ENCODE data around the gene PDC. TPM values are rescaled to one million over a fixed set of nuclear protein-coding genes. Genes with fewer than 3 reads are reported as not detected.

The PDC gene
- total RNA-seq, 1 experiment from 2014 or later: not detected

DNA sequence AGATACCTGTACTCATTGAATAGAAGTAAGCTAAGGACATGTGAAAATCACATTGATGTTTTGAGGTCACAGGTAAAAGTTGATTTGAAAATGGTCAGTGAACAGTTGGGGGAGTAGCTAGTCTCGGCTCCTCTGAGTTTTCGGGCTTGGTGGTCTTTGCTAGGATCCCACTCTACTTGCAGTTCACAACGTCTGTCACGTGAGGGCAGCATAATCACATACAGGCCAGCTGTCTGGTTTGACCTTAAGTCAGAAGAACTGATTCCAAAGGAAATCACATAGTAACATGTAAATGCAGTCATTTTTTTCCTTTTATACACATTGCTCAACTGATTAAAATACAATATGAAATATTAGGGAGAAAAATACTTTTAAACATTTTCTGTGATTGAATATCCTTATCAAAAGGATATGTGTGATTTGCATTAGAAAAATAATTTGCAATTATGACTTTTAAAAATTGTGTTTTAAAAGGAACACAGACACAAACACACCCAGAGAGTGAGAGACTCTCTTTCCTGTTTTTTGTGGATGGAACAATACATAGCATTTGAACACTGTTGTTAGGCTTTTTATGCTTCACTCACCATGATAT lies 21.8 kb upstream of the PDC start:
- no peaks in the 10 kb centered on the region for H3K79me2 ChIP-seq (ENCODE audit: low read depth)
- no peak overlapping the region for H3K4me3 ChIP-seq
- H3K27me3 ChIP-seq (ENCODE audit: insufficient read depth, low read depth): no peaks in the 10 kb centered on the region
- intact Hi-C loops (cut with micrococcal nuclease; ENCODE audit: unreplicated experiment): loop anchor here (1.0 to 5.0 kb wide), 5 partner anchors 78 to 504 kb away; no protein-coding TSS in a partner anchor
- no peaks in the 10 kb centered on the region for H3K9me2 ChIP-seq (ENCODE audit: insufficient read depth)
- no peak overlapping the region for H3K4me2 ChIP-seq
- no peaks in the 10 kb centered on the region for H4K20me1 ChIP-seq (ENCODE audit: insufficient read depth)
- no peaks in the 10 kb centered on the region for H3F3A ChIP-seq (ENCODE audit: insufficient read depth, low read depth)
- ChIA-PET CTCF (interaction anchor here (0.8 to 0.9 kb wide), 2 partner anchors 55 to 240 kb away, joined by 3 read pairs; no protein-coding TSS in a partner anchor), POLR2A (ENCODE audit: unreplicated experiment) (no interaction called here)
- no peaks in the 10 kb centered on the region for H3K4me1 ChIP-seq (replicated peaks; ENCODE audit: insufficient read depth)
- DNase-seq: peak; percentile 45 to 59
- H3K27ac ChIP-seq: no peak overlapping the region
- BruUV-seq (replicated peaks): no TSS peak
- no peak overlapping the region for H2AFZ ChIP-seq
- no peaks in the 10 kb centered on the region for H3K36me3 ChIP-seq (ENCODE audit: low read depth)
- TF ChIP-seq EZH2 (IDR thresholded peaks at IDR 0.05; ENCODE audit: low read depth): no peak
- TF ChIP-seq, protein P1, sequence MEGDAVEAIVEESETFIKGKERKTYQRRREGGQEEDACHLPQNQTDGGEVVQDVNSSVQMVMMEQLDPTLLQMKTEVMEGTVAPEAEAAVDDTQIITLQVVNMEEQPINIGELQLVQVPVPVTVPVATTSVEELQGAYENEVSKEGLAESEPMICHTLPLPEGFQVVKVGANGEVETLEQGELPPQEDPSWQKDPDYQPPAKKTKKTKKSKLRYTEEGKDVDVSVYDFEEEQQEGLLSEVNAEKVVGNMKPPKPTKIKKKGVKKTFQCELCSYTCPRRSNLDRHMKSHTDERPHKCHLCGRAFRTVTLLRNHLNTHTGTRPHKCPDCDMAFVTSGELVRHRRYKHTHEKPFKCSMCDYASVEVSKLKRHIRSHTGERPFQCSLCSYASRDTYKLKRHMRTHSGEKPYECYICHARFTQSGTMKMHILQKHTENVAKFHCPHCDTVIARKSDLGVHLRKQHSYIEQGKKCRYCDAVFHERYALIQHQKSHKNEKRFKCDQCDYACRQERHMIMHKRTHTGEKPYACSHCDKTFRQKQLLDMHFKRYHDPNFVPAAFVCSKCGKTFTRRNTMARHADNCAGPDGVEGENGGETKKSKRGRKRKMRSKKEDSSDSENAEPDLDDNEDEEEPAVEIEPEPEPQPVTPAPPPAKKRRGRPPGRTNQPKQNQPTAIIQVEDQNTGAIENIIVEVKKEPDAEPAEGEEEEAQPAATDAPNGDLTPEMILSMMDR (conservative IDR thresholded peaks at IDR 0.05): peak; percentile 93
- no peaks in the 10 kb centered on the region for H3K9me3 ChIP-seq (ENCODE audit: insufficient read depth, low read depth)

DNA sequence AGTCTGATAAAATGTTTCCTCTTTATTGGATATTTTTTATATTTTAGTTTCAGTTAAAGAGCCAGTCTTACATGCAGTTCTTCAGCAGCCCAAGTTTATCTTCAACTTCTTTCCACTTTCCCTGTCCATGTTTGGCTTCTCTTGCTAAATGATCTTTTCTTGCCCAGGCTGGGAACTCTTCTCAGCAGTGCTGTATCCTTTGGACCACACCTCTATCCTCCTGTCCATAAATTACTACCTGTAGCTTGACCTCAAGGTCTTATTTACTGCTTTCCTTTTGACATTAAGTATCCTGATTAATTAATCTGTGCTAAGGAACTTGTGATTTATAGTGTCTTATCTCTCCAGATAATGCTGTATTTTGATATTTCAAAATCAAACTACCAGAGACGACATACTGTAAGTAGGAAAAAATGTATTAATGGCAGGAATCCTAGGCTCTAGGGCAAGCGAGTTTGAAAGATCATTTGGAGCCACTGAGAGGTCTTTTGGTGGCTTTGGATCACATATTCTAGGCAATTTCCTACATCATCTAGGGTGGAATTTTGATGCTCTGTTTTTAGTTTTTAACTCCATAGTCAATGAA lies 20.5 kb upstream of the PDC start:
- Histone ChIP-seq H3K27ac (no peak overlapping the region), H3K79me2 (ENCODE audit: low read depth) (no peaks in the 10 kb centered on the region), H2AFZ (no peak overlapping the region), H3K4me1 (replicated peaks; ENCODE audit: insufficient read depth) (no peaks in the 10 kb centered on the region), H3K4me3 (no peak overlapping the region), H3K27me3 (ENCODE audit: insufficient read depth, low read depth) (no peaks in the 10 kb centered on the region), H4K20me1 (ENCODE audit: insufficient read depth) (no peaks in the 10 kb centered on the region), H3K4me2 (no peak overlapping the region), H3K9me2 (ENCODE audit: insufficient read depth) (no peaks in the 10 kb centered on the region), H3F3A (ENCODE audit: insufficient read depth, low read depth) (no peaks in the 10 kb centered on the region), H3K9me3 (ENCODE audit: insufficient read depth, low read depth) (no peaks in the 10 kb centered on the region), H3K36me3 (ENCODE audit: low read depth) (no peaks in the 10 kb centered on the region)
- ChIA-PET POLR2A (ENCODE audit: unreplicated experiment) (no interaction called here), CTCF (no interaction called here)
- intact Hi-C loops (cut with micrococcal nuclease; ENCODE audit: unreplicated experiment): loop anchor here (5.0 kb wide), 1 partner anchor 436 kb away; no protein-coding TSS in a partner anchor
- no peak for DNase-seq
- BruUV-seq (replicated peaks): no TSS peak
- no peak for TF ChIP-seq EZH2 (IDR thresholded peaks at IDR 0.05; ENCODE audit: low read depth)
- TF ChIP-seq, protein P1 (conservative IDR thresholded peaks at IDR 0.05): no peak

DNA sequence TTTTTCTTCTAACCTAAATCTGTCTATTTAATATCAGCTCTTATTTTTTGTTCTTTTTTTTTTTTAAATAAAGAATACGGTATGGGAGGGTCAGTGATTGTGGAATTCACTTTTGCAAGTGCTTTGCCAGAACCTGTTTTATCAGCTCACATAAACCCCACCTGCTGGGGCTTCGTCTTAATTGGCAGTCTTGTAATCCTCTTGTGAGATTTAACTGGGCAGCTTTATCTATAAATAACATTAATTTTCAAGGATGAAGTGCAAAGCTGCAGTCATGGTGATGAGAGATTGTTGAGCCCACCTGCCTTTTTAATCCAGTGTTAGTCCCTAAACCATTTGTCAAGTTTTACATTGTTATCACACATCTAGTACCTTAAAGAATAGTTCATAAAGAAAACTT lies 18.2 kb upstream of the PDC start:
- no peak overlapping the region for H2AFZ ChIP-seq
- H3K4me3 ChIP-seq: no peak overlapping the region
- ChIA-PET CTCF (interaction anchor here (0.5 kb wide), 1 partner anchor 127 kb away, joined by 8 read pairs; no protein-coding TSS in a partner anchor), POLR2A (ENCODE audit: unreplicated experiment) (no interaction called here)
- no peaks in the 10 kb centered on the region for H4K20me1 ChIP-seq (ENCODE audit: insufficient read depth)
- H3K79me2 ChIP-seq (ENCODE audit: low read depth): no peaks in the 10 kb centered on the region
- H3K36me3 ChIP-seq (ENCODE audit: low read depth): no peaks in the 10 kb centered on the region
- H3K9me2 ChIP-seq (ENCODE audit: insufficient read depth): no peaks in the 10 kb centered on the region
- TF ChIP-seq, protein P1 (conservative IDR thresholded peaks at IDR 0.05): no peak
- no peak for TF ChIP-seq EZH2 (IDR thresholded peaks at IDR 0.05; ENCODE audit: low read depth)
- DNase-seq: no peak
- H3F3A ChIP-seq (ENCODE audit: insufficient read depth, low read depth): no peaks in the 10 kb centered on the region
- BruUV-seq (replicated peaks): no TSS peak
- H3K9me3 ChIP-seq (ENCODE audit: insufficient read depth, low read depth): no peaks in the 10 kb centered on the region
- intact Hi-C loops (cut with micrococcal nuclease; ENCODE audit: unreplicated experiment): no loop called here
- H3K4me2 ChIP-seq: no peak overlapping the region
- no peaks in the 10 kb centered on the region for H3K27me3 ChIP-seq (ENCODE audit: insufficient read depth, low read depth)
- no peaks in the 10 kb centered on the region for H3K4me1 ChIP-seq (replicated peaks; ENCODE audit: insufficient read depth)
- no peak overlapping the region for H3K27ac ChIP-seq
